HEK293T (cell line): ENCODE measurements around the gene JAZF1.

ENCODE experiments used
- CTCF ChIA-PET: fragments of 350-600 bp; formaldehyde crosslinking; extraction: SDS; loops from one replicate; lab custom pipeline; 2021; ENCODE audit warnings: antibody characterized with exemption, inconsistent platforms; lab: Yijun Ruan, JAX
- POLR2A ChIA-PET: fragments of 350-600 bp; formaldehyde crosslinking; extraction: SDS; loops from one replicate; lab custom pipeline; 2020; ENCODE audit warnings: antibody characterized with exemption, inconsistent platforms; lab: Yijun Ruan, JAX
- DNase-seq: peaks from one replicate; pipeline ENCODE4 v3.0.0; 2012; ENCODE audit warnings: mixed read lengths; ENCODE audit errors: extremely low spot score
- ARNT ChIP-seq: fragments of 450-650 bp; IDR thresholded peaks from 2 replicates; pipeline ENCODE4 v1.6.1; 2017; ENCODE audit warnings: mild to moderate bottlenecking
- BHLHE40 ChIP-seq: fragments of 450-650 bp; IDR thresholded peaks from 2 replicates; pipeline ENCODE4 v1.6.1; 2016; ENCODE audit warnings: mild to moderate bottlenecking, moderate library complexity, borderline replicate concordance
- CTBP1 ChIP-seq: fragments of 450-650 bp; IDR thresholded peaks from 2 replicates; pipeline ENCODE4 v1.6.1; 2016; ENCODE audit warnings: borderline replicate concordance
- ELF4 ChIP-seq: fragments of 450-650 bp; IDR thresholded peaks from 2 replicates; pipeline ENCODE4 v1.6.1; 2017; ENCODE audit warnings: antibody characterized with exemption
- FOXA1 ChIP-seq: fragments of 450-650 bp; IDR thresholded peaks from 2 replicates; pipeline ENCODE4 v1.6.1; 2016; ENCODE audit warnings: mild to moderate bottlenecking
- FOXK2 ChIP-seq: fragments of 450-650 bp; IDR thresholded peaks from 2 replicates; pipeline ENCODE4 v1.6.1; 2016; ENCODE audit warnings: mild to moderate bottlenecking
- FOXM1 ChIP-seq: fragments of 450-650 bp; IDR thresholded peaks from 2 replicates; pipeline ENCODE4 v1.6.1; 2017; ENCODE audit warnings: mild to moderate bottlenecking, borderline replicate concordance
- HDGF ChIP-seq: fragments of 450-650 bp; IDR thresholded peaks from 2 replicates; pipeline ENCODE4 v1.6.1; 2017; ENCODE audit warnings: antibody characterized with exemption, borderline replicate concordance
- L3MBTL2 ChIP-seq: fragments of 450-650 bp; conservative IDR thresholded peaks from 2 replicates; pipeline ENCODE4 v1.6.1; 2016; ENCODE audit warnings: mild to moderate bottlenecking
- LEF1 ChIP-seq: fragments of 450-650 bp; IDR thresholded peaks from 2 replicates; pipeline ENCODE4 v1.6.1; 2017; ENCODE audit warnings: mild to moderate bottlenecking, borderline replicate concordance
- NFRKB ChIP-seq: fragments of 450-650 bp; IDR thresholded peaks from 2 replicates; pipeline ENCODE4 v1.6.1; 2016; ENCODE audit warnings: mild to moderate bottlenecking, moderate library complexity
- PKNOX1 ChIP-seq: fragments of 450-650 bp; IDR thresholded peaks from 2 replicates; pipeline ENCODE4 v1.6.1; 2016
- SP1 ChIP-seq: fragments of 450-650 bp; IDR thresholded peaks from 2 replicates; pipeline ENCODE4 v1.6.1; 2017
- SUZ12 ChIP-seq: fragments of 450-650 bp; IDR thresholded peaks from 2 replicates; pipeline ENCODE4 v1.6.1; 2016; ENCODE audit warnings: mild to moderate bottlenecking
- TARDBP ChIP-seq: fragments of 450-650 bp; IDR thresholded peaks from 2 replicates; pipeline ENCODE4 v1.6.1; 2016
- ZNF384 ChIP-seq: fragments of 450-650 bp; IDR thresholded peaks from 2 replicates; pipeline ENCODE4 v1.6.1; 2016

JAZF1 gene

GRCh38 chr7:28224172-28224571 lies 43.6 kb upstream of the JAZF1 start:
- no peak for DNase-seq
- ChIA-PET CTCF (no interaction called here), POLR2A (no interaction called here)
- TF ChIP-seq HDGF (no peak), ZNF384 (no peak), NFRKB (no peak), LEF1 (no peak), CTBP1 (no peak), FOXA1 (no peak), SP1 (no peak), PKNOX1 (no peak)

GRCh38 chr7:28222636-28223035 lies 42.0 kb upstream of the JAZF1 start:
- no peak for DNase-seq
- POLR2A ChIA-PET: no interaction called here
- CTCF ChIA-PET: no interaction called here
- no peak for TF ChIP-seq LEF1
- no peak for TF ChIP-seq NFRKB
- no peak for TF ChIP-seq BHLHE40
- no peak for TF ChIP-seq FOXM1
- TF ChIP-seq L3MBTL2: no peak
- no peak for TF ChIP-seq ELF4
- no peak for TF ChIP-seq ZNF384

- TF ChIP-seq ZNF384 (no peak), L3MBTL2 (no peak), FOXA1 (no peak), ELF4 (no peak), NFRKB (no peak), LEF1 (no peak), PKNOX1 (no peak), HDGF (no peak), FOXK2 (no peak), ARNT (no peak), FOXM1 (no peak), SP1 (no peak), BHLHE40 (no peak), CTBP1 (no peak)
Observed at GRCh38 chr7:28219793-28220192, 39.2 kb upstream of the JAZF1 start.

GRCh38 chr7:28217143-28217542 lies 36.5 kb upstream of the JAZF1 start:
- ChIA-PET POLR2A (no interaction called here), CTCF (interaction anchor here (1.2 kb wide), 1 partner anchor 9 kb away, joined by 4 read pairs; no protein-coding TSS in a partner anchor)
- DNase-seq: no peak
- TF ChIP-seq CTBP1: no peak
- TF ChIP-seq PKNOX1: no peak
- no peak for TF ChIP-seq ARNT
- TF ChIP-seq NFRKB: no peak
- TF ChIP-seq BHLHE40: no peak
- no peak for TF ChIP-seq TARDBP
- TF ChIP-seq ELF4: no peak
- TF ChIP-seq FOXM1: no peak
- TF ChIP-seq LEF1: no peak
- no peak for TF ChIP-seq FOXA1
- no peak for TF ChIP-seq FOXK2
- TF ChIP-seq HDGF: no peak
- TF ChIP-seq ZNF384: no peak
- TF ChIP-seq SUZ12: no peak
- TF ChIP-seq L3MBTL2: no peak

More at GRCh38 chr7:28219793-28220192, 39.2 kb upstream of the JAZF1 start:
- ChIA-PET POLR2A (no interaction called here), CTCF (no interaction called here)
- DNase-seq: no peak

GRCh38 chr7:28211006-28211405 lies 30.4 kb upstream of the JAZF1 start:
- no peak for TF ChIP-seq FOXK2
- TF ChIP-seq ELF4: no peak
- no peak for TF ChIP-seq LEF1
- no peak for TF ChIP-seq HDGF
- no peak for TF ChIP-seq SP1
- TF ChIP-seq FOXA1: no peak
- TF ChIP-seq ARNT: no peak
- TF ChIP-seq PKNOX1: no peak
- no peak for TF ChIP-seq L3MBTL2
- TF ChIP-seq CTBP1: no peak
- no peak for TF ChIP-seq ZNF384
- TF ChIP-seq TARDBP: no peak
- no peak for TF ChIP-seq BHLHE40
- TF ChIP-seq FOXM1: no peak
- no peak for TF ChIP-seq NFRKB
- CTCF ChIA-PET: no interaction called here
- POLR2A ChIA-PET: no interaction called here
- DNase-seq: no peak

GRCh38 chr7:28208506-28208905 lies 27.9 kb upstream of the JAZF1 start:
- no peak for TF ChIP-seq TARDBP
- no peak for TF ChIP-seq ZNF384
- no peak for TF ChIP-seq PKNOX1
- TF ChIP-seq CTBP1: no peak
- TF ChIP-seq ELF4: no peak
- no peak for TF ChIP-seq BHLHE40
- TF ChIP-seq L3MBTL2: no peak
- TF ChIP-seq FOXM1: no peak
- no peak for DNase-seq
- POLR2A ChIA-PET: no interaction called here
- CTCF ChIA-PET: no interaction called here
